Rectal smooth muscle tissue (tissue), 1 donor: ENCODE results near the gene ABCA6.

ENCODE experiments used
- H3K27ac ChIP-seq: one replicate; pipeline ENCODE4 v1.7.0; 2013; ENCODE audit warnings: low read depth, low read length, inconsistent platforms
- H3K27me3 ChIP-seq: one replicate; pipeline ENCODE4 v1.7.0; 2013; ENCODE audit warnings: low read length; ENCODE audit not compliant: control insufficient read depth, insufficient read depth
- H3K36me3 ChIP-seq: one replicate; pipeline ENCODE4 v1.7.0; 2013; ENCODE audit warnings: low read length; ENCODE audit not compliant: control insufficient read depth, insufficient read depth
- H3K4me1 ChIP-seq: one replicate; pipeline ENCODE4 v1.7.0; 2013; ENCODE audit warnings: low read length; ENCODE audit not compliant: control insufficient read depth, insufficient read depth
- H3K4me3 ChIP-seq: one replicate; pipeline ENCODE4 v1.7.0; 2013; ENCODE audit warnings: low read length
- H3K9ac ChIP-seq: one replicate; pipeline ENCODE4 v1.7.0; 2013; ENCODE audit warnings: low read length

The ABCA6 gene

DNA sequence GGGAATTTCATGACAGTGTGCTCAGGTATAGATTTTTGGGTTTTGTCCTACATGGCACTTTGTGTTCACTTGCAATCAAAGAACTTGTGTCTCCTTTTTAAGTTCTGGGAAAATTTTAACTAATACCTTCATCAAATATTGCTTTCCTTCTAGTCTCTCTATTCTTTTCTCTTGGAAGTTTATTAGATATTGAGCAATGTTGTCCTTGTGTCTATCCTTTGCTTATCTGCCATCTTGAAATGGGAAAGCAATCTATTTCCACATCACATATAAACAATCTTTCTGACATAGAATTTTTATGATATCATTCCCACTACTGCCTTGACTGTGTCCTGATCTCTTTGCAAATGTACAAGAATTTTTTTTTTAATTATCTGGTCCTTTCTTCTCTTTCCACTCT is 76.6 kb downstream of the ABCA6 start:
- H3K36me3 ChIP-seq, result no peaks in the 10 kb centered on the region
- H3K27ac ChIP-seq, result no peak overlapping the region
- H3K4me3 ChIP-seq, result no peak overlapping the region
- H3K9ac ChIP-seq, result no peak overlapping the region
- no peaks in the 10 kb centered on the region for H3K27me3 ChIP-seq
- no peaks in the 10 kb centered on the region for H3K4me1 ChIP-seq

DNA sequence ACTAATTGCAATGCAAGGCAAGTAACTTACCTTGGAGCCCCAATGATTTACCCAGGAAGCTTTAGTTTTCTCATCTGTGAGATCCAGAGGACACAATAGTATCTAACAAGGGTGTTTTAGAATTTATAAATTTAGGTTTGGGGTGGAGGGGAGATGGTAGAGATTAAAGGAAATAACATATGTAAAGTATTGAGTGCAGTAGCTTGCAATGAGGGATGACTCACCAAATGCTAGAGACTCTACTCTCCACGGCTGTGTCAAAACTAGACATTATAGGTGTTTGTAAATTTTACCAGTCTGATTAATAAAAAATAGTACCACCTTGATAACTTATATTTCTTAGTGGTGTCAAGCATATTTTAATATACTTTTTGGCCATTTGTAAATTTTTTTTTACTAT is 77.2 kb downstream of the ABCA6 start:
- no peaks in the 10 kb centered on the region for H3K27me3 ChIP-seq
- no peaks in the 10 kb centered on the region for H3K4me1 ChIP-seq
- no peak overlapping the region for H3K27ac ChIP-seq
- no peak overlapping the region for H3K9ac ChIP-seq
- H3K36me3 ChIP-seq, result no peaks in the 10 kb centered on the region
- no peak overlapping the region for H3K4me3 ChIP-seq

DNA sequence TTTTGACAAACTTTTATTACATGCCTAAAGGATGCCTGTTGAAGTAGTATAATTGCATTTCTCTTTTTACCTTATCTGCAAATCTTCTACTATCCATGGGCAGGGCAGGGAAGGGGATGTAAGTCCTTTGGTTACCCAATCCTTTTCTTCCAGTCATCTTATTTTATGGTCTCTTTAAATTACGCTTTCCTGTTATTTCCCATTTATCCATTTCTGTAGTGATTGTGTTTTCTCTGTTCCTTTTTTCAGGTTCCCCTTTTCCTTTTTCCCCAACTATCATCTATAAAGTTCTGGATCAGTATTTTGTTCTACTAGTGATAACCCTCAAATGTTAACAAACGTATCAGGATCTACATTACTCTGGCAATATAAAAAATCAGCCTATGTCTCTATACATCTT is 77.7 kb downstream of the ABCA6 start:
- no peaks in the 10 kb centered on the region for H3K27me3 ChIP-seq
- H3K27ac ChIP-seq, result no peak overlapping the region
- no peak overlapping the region for H3K4me3 ChIP-seq
- H3K4me1 ChIP-seq, result no peaks in the 10 kb centered on the region
- H3K9ac ChIP-seq, result no peak overlapping the region
- H3K36me3 ChIP-seq, result no peaks in the 10 kb centered on the region

DNA sequence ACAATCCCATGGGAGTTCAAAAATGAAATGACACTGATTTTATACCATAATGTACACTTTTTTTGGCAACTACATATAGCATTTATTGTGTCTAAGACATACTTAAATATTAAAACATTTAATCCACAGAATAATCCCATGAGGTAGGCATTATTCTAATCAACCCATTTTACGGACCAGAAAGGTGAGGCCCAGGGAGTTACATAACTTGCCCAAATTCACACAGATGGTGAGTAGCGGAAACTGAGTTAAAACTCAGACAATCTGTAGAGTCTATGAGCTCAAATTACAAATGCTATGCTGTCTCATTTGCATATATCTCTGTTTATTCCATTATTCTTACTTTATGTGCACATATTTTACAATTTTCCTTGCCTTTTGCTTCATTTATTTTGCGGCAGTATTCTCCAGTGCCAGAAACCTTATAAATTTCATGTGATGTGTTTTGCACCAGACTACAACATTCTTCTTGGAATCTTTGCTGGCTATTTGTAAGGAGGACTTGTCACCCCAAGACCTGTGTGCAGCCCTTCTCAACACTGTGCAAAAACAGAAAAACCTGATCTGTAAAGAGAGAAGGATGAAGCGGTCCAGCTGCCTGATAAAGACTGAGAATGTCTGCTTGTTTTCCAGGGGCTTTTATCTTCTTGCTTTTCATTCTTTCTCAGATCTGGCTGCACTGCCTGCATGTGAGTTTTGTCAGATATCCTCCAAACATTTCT is 78.7 kb downstream of the ABCA6 start:
- Histone ChIP-seq H3K4me1 (no peaks in the 10 kb centered on the region), H3K27me3 (no peaks in the 10 kb centered on the region), H3K4me3 (no peak overlapping the region), H3K36me3 (no peaks in the 10 kb centered on the region), H3K9ac (no peak overlapping the region), H3K27ac (no peak overlapping the region)

DNA sequence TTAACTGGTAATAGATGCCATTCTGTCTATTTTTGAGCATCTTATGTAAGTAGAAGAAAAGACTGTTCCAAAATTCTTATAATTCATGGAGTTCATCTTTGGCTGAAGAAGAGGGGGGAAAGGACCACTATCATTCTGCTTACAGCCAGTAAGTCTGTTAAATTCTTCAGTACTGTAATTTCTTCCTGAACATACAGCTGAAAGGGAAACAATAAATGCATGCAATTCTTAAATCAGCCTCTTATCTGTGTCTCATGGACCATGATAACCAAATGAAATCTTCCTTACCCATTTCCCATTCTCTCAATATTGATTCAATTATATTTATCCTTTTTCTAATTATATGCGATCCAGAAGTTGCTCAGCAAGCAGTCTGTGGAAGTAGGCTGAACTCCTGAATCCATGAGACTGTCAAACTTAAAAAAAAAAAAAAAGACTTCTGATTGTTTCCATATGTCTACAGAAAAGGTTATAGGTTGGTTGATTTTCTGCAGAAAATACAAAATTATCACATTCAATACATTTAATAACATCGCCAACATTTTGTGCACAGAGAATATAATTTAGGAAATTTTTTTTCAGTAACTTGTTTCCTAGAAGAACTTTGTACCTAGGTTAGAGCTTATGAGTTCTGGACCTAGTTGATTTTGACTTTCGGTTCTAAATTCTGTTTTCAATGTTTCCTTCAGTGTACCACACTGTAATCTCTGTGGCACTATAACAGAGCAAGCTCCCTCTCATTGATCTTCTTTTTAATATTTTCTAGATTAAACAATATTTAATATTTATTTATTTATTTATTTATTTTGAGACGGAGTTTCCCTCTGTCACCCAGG is 79.8 kb downstream of the ABCA6 start:
- Histone ChIP-seq H3K9ac (no peak overlapping the region), H3K27me3 (no peaks in the 10 kb centered on the region), H3K36me3 (no peaks in the 10 kb centered on the region), H3K27ac (no peak overlapping the region), H3K4me1 (no peaks in the 10 kb centered on the region), H3K4me3 (no peak overlapping the region)

DNA sequence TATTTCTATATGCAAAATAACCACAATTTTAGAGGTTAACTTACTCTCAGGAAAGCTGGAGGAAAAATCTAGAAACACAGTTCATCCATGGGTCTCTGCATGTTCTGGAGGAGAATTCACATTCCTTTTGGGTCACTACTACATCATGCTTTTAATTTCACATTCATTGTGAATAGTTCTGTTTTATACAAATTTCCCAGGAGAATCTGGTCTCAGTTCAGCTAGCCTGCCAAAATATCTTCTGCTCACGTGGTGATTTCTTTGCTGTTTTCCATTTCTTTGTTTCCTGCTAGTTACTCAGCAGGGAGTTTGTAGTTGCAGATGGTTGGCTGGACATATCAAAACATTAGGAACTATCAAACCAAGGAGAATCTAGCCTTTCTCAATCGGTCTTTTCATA is 80.9 kb downstream of the ABCA6 start, which contains the start of gene ABCA9:
ABCA9 (minus strand) TSS at position 106 of the 400 bp plus-strand sequence. CDS start 9,801 bp downstream, outside the sequence.
- Histone ChIP-seq H3K4me3 (no peak within 1 kb of the TSS), H3K9ac (no peak within 1 kb of the TSS), H3K27ac (peak within 1 kb of the TSS; percentile 7), H3K4me1 (no peaks in the 10 kb centered on the region), H3K36me3 (no peaks in the 10 kb centered on the region), H3K27me3 (no peaks in the 10 kb centered on the region)

DNA sequence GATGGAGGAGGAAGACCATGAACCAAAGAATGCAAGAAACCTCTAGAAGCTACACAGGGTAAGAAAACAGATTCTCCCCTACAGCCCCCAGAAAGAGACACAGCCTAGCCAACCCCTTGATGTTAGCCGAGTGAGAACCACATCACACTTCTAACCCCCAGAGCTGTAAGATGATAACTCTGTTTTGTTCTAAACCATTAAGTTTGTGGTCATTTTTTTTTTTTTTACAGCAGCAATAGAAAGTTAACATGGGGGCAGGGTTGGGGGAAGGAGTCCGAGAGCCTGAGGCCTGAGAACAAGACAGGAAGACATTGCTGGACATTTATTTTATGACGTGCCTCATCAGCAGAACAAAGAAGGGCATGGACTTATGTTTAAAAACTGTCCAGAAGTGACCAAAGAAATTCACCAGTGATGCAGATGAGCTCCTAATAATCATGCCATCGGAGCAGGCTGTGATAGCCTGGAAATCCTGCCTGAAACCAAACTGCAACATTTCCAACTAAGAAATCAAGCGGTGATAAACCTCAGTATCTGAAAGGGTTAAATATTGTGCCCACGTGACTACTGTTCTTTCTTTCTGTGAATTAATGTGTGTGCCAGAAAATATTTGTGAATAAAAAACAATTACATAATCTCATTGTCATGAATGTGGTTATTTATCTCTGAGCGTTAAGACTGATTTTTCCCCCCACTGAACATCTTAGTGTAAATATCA is 82.1 kb downstream of the ABCA6 start:
- no peaks in the 10 kb centered on the region for H3K27me3 ChIP-seq
- H3K36me3 ChIP-seq, result no peaks in the 10 kb centered on the region
- H3K27ac ChIP-seq, result no peak overlapping the region
- H3K4me3 ChIP-seq, result no peak overlapping the region
- no peaks in the 10 kb centered on the region for H3K4me1 ChIP-seq
- H3K9ac ChIP-seq, result no peak overlapping the region

DNA sequence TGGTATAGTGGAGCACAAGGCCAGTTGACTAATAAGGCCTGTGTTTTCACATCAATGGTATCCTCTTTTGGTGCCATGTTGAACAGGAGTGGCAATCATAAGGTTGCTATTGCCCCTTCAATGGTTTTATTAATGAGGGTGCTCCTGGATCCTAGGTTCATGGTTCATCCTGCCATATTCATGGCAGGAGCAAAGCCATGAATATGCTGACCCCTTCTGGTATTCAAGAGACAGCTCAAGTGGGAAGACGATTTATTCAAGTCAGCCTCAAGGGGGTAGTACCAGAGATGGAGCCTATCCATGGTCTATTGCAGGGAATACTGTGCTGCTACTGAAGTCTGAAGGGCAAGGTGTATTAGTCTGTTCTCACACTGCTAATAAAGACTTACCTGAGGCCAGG is 83.5 kb downstream of the ABCA6 start:
- H3K4me3 ChIP-seq, result no peak overlapping the region
- no peak overlapping the region for H3K9ac ChIP-seq
- no peak overlapping the region for H3K27ac ChIP-seq
- no peaks in the 10 kb centered on the region for H3K36me3 ChIP-seq
- no peaks in the 10 kb centered on the region for H3K4me1 ChIP-seq
- H3K27me3 ChIP-seq, result no peaks in the 10 kb centered on the region

DNA sequence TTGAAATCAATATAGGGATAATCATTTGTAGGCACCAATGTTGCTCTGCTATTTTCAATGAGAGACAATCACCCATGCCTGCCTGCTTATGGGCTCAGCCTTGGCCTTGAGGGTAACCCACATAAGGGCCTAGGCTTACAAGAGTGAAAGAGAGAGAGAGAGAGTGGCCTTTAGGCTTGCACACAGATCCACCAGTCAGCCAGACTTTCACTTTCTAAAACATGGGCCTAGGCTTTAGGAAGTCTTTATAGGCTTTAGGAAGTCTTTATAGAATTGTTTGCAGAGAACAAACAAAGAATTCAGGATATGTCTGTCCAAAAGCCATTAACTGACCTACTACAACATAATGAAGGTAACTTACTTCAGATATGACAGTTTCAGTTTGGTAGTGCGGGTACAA is 84.4 kb downstream of the ABCA6 start:
- Histone ChIP-seq H3K27ac (no peak overlapping the region), H3K36me3 (no peaks in the 10 kb centered on the region), H3K27me3 (no peaks in the 10 kb centered on the region), H3K4me1 (no peaks in the 10 kb centered on the region), H3K9ac (no peak overlapping the region), H3K4me3 (no peak overlapping the region)

DNA sequence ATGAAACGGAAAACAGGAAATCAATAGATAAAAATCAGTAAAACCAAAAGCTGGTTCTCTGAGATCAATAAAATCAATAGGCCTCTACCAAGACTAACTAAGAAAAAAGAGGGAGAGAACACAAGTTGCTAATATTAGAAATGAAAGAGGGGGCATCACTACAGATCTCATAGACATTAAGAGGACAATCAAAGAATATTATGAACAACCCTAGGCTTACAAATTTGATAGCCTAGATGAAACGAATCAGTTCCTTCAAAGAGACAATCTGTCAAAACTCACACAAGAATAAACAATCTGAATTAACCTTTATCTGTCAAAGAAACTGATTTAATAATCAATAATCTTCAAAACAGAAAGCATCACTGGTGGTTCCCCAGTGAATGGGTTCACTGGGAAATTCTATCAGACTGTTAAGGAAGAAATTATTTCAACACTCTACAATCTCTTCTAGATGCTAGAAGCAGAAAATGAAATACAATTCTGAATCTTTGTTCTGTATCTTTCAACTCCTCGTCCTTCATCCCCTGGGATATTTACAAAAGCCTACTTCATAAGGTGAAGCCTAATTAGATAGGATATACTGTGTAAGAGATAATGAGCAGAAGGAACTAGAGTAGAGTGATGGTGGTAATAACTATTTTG is 85.4 kb downstream of the ABCA6 start:
- Histone ChIP-seq H3K27me3 (no peaks in the 10 kb centered on the region), H3K4me3 (no peak overlapping the region), H3K36me3 (no peaks in the 10 kb centered on the region), H3K9ac (no peak overlapping the region), H3K4me1 (no peaks in the 10 kb centered on the region), H3K27ac (no peak overlapping the region)

DNA sequence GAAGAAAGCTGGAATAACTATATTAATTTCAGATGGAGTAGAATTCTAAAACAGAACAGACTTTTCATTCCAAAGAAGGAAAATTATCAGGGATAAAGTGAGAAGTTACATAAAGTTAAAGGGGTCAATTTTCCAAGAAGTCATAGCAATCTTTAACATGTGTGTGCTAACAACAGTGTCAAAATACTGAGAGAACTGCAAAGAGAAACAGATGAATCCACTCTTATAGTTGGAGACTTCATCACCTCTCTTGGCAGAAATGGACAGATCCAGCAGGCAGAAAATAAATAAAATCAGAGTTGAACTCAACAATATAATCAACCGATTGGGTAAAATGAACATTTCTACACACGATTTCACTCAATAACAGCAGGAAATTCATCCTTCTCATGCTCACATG is 86.4 kb downstream of the ABCA6 start:
- Histone ChIP-seq H3K27me3 (no peaks in the 10 kb centered on the region), H3K27ac (no peak overlapping the region), H3K9ac (no peak overlapping the region), H3K4me3 (no peak overlapping the region), H3K36me3 (no peaks in the 10 kb centered on the region), H3K4me1 (no peaks in the 10 kb centered on the region)
